MM.1S (cell line): ENCODE data around the gene ETFB.

Experiments used
- CTCF ChIP-seq: fragments of 300-600 bp; sonication (generic); IDR thresholded peaks from 2 replicates; pipeline ENCODE4 v1.5.1; 2016; ENCODE audit warnings: antibody characterized with exemption, low read length, mixed read lengths
- EZH2 ChIP-seq: fragments of 300-600 bp; sonication (generic); optimal IDR thresholded peaks from 2 replicates; pipeline ENCODE3; 2017; ENCODE audit warnings: low read depth, mild to moderate bottlenecking, antibody characterized with exemption, low read length, mixed read lengths

DNA sequence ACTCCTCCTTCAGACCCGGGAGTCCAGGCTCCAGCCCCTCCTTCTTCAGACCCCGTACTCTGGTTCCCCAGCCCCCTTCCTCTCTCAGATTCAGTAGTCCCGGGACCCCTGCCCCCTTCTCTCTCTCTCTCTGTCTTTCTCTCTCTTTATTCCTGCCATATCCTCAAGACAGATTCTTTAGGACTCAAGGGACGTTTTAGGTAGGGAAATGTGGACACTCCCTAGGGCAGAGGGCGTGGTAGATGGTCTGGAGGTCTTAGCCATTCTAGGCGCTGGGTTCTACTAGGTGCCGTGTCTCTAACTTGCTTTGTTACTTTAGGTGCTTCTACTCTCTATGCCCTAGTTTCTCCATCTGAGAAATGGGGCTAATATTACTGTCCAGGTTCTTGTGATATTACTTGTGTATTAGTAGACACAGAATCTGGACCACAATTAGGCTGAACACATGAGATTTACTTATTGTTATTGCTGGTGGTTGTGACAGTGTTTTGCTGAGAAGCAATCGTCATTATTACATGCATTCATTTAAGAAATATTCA is 25.0 kb upstream of the ETFB start:
- no peak for TF ChIP-seq CTCF
- no peak for TF ChIP-seq EZH2
